Gastrocnemius medialis (tissue), 4 donors: ENCODE data around the gene DNAJC8. TPM values are rescaled to one million over a fixed set of nuclear protein-coding genes. Genes with fewer than 3 reads are reported as not detected.

Source experiments
- ATAC-seq, 2 donors: fragments of 150-250 bp; one replicate each; pipeline ENCODE4 v1.9.1; 2016
- DNase-seq, 2 donors: peaks; one replicate each; pipeline ENCODE4 v3.0.0-alpha.2; 2019
- H3K27ac ChIP-seq, 4 donors: fragments of 200-600 bp; sonication (generic); 1 replicate in 1 of 4; 2 replicates in 3 of 4; pipeline ENCODE4 v1.5.1; 2016 to 2018; ENCODE audit warnings: mild to moderate bottlenecking in 2 of 4, moderate library complexity in 1 of 4
- H3K27me3 ChIP-seq, 3 donors: fragments of 200-600 bp; sonication (generic) in 2 of 3; 1 replicate in 1 of 3; 2 replicates in 2 of 3; pipeline versions ENCODE4 v1.5.1 to v1.6.0; 2016 to 2019; ENCODE audit warnings: mild to moderate bottlenecking in 1 of 3, moderate library complexity in 1 of 3
- H3K36me3 ChIP-seq, 2 donors: fragments of 200-600 bp; sonication (generic) in 1 of 2; one replicate each; pipeline ENCODE4 v1.5.1; 2017 to 2018
- H3K4me1 ChIP-seq, 2 donors: fragments of 200-600 bp; sonication (generic) in 1 of 2; one replicate each; pipeline ENCODE4 v1.5.1; 2016 to 2017; ENCODE audit warnings: mild to moderate bottlenecking in 2 of 2
- H3K4me3 ChIP-seq, 4 donors: fragments of 200-600 bp; sonication (generic) in 3 of 4; 1 replicate in 1 of 4; 2 replicates in 3 of 4; pipeline ENCODE4 v1.5.1; 2016 to 2019; ENCODE audit warnings: mild to moderate bottlenecking in 2 of 4
- H3K9me3 ChIP-seq, 3 donors: fragments of 200-600 bp; sonication (generic) in 2 of 3; 1 replicate in 1 of 3; 2 replicates in 2 of 3; pipeline ENCODE4 v1.5.1; 2016 to 2019
- POLR2A ChIP-seq, 2 donors: fragments of 450-650 bp; IDR thresholded peaks; one replicate each; pipeline ENCODE4 v1.6.1; 2017; ENCODE audit warnings: antibody characterized with exemption in 2 of 2, mild to moderate bottlenecking in 2 of 2, moderate library complexity in 2 of 2
- in situ Hi-C, 4 donors: fragments of 200-750 bp; cut with MboI; loops; one replicate each; pipeline versions ENCODE4 v1.15.0 to v1.8.0; 2017; ENCODE audit warnings: low sequenced_read_pairs in 4 of 4
- intact Hi-C: fragments of 100-400 bp; cut with DNase I; formaldehyde crosslinking; loops from one replicate; pipeline ENCODE4 v1.15.1; 2023; ENCODE audit warnings: low total_unique reads
- total RNA-seq, 4 donors: library from RNA; depleted of rRNA; stranded (reverse); fragments of >200 nt; gene quantifications; one replicate each; pipeline versions ENCODE4 v1.1.0 to v1.2.3, GENCODE V29; 2016
- TF ChIP-seq, protein P1 (sequence below), 5 experiments: fragments of 450-650 bp in 3 of 5; fragments of 200-600 bp in 2 of 5; sonication (generic) in 2 of 5; IDR thresholded peaks in 4 of 5; conservative IDR thresholded peaks in 1 of 5; 1 replicate in 4 of 5; 2 replicates in 1 of 5; pipeline ENCODE4 v1.5.1; 2016 to 2019; ENCODE audit warnings: antibody characterized with exemption in 5 of 5, mild to moderate bottlenecking in 3 of 5, moderate library complexity in 3 of 5

The DNAJC8 gene
- total RNA-seq, 4 donors from 2014 or later = 37.6 to 56.1 (median 51.2) TPM

- TF ChIP-seq, protein P1, sequence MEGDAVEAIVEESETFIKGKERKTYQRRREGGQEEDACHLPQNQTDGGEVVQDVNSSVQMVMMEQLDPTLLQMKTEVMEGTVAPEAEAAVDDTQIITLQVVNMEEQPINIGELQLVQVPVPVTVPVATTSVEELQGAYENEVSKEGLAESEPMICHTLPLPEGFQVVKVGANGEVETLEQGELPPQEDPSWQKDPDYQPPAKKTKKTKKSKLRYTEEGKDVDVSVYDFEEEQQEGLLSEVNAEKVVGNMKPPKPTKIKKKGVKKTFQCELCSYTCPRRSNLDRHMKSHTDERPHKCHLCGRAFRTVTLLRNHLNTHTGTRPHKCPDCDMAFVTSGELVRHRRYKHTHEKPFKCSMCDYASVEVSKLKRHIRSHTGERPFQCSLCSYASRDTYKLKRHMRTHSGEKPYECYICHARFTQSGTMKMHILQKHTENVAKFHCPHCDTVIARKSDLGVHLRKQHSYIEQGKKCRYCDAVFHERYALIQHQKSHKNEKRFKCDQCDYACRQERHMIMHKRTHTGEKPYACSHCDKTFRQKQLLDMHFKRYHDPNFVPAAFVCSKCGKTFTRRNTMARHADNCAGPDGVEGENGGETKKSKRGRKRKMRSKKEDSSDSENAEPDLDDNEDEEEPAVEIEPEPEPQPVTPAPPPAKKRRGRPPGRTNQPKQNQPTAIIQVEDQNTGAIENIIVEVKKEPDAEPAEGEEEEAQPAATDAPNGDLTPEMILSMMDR (IDR thresholded peaks at IDR 0.05 in 4 of 5, conservative IDR thresholded peaks at IDR 0.05 in 1 of 5) = no peak
- TF ChIP-seq POLR2A (IDR thresholded peaks at IDR 0.05) = no peak
- Histone ChIP-seq H3K4me1 (no peaks in the 10 kb centered on the region), H3K4me3 (no peak overlapping the region), H3K27ac (no peak overlapping the region), H3K27me3 (no peaks in the 10 kb centered on the region), H3K36me3 (peaks cover 9 to 33% of the 10 kb centered on the region in 2 donors), H3K9me3 (no peaks in the 10 kb centered on the region)
- no peak for DNase-seq
- no peak for ATAC-seq
- in situ Hi-C loops = no loop called here
- intact Hi-C loops = no loop called here
Measured at GRCh38 chr1:28196330-28196729, 36.5 kb downstream of the DNAJC8 start.

DNA sequence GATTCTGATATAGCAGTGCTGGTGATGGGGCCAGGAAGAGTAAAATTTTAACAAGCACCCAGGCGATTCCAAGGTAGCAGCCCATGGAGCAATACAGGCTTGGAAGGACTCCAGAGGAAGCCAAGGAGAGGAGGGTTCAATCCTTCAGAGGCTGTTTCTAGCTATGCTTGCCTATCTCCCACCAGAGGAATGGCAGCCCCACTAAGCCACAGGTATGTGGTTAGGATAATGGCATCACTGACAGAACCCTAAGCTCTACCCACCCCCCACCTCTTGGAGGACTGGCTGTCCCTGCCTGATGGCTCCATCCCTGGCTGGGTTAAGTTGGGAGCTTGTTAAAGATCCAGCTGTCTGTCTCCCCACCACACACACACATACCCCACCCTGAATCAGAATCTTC lies 37.0 kb downstream of the DNAJC8 start:
- intact Hi-C loops (no loop called here), in situ Hi-C loops (no loop called here)
- no peaks in the 10 kb centered on the region for H3K27me3 ChIP-seq
- ATAC-seq (no peak), DNase-seq (no peak)
- peaks cover 9 to 27% of the 10 kb centered on the region in 2 donors for H3K36me3 ChIP-seq
- no peak overlapping the region for H3K27ac ChIP-seq
- H3K4me3 ChIP-seq = no peak overlapping the region
- H3K9me3 ChIP-seq = no peaks in the 10 kb centered on the region
- no peaks in the 10 kb centered on the region for H3K4me1 ChIP-seq
- TF ChIP-seq POLR2A (IDR thresholded peaks at IDR 0.05) = no peak
- TF ChIP-seq, protein P1 (IDR thresholded peaks at IDR 0.05 in 4 of 5, conservative IDR thresholded peaks at IDR 0.05 in 1 of 5) = no peak

DNA sequence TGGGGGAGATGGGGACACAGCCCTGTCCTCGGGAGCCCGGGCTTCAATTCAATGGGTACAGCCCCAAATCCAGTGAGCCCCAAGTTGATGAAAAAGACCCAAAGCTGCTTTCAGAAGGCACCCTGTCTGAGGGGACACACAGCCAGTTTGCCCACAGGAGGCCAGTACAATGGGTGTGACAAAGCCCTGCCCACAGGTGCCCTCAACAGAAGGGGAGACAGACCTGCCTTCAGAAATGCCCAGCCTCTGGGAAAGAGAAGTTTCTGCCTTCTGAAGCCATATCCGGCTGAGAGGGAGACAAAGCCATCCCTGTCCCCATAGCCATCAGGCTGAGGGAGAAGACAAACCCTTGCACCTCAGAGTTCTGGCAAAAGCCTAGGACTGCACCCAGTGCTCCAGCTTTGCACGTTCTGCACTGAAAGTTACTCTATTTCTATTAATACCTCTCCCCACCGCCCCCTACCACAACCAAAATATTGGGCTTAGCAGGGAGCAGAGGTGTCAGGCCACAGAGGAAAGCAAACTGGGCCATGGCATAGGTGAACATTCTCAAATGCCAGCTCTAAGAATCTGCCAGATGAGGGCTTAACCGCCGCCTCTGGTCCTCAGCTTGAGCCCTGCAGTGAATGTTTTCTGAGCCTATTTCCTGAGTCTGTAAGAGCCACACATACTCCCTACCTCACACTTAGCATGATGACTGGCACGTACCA lies 38.3 kb downstream of the DNAJC8 start:
- Histone ChIP-seq H3K27ac (no peak overlapping the region), H3K27me3 (no peaks in the 10 kb centered on the region), H3K9me3 (no peaks in the 10 kb centered on the region), H3K4me3 (no peak overlapping the region), H3K4me1 (no peaks in the 10 kb centered on the region), H3K36me3 (peaks cover 2 to 14% of the 10 kb centered on the region in 2 donors)
- intact Hi-C loops = no loop called here
- ATAC-seq (no peak), DNase-seq (no peak)
- in situ Hi-C loops = no loop called here
- no peak for TF ChIP-seq POLR2A (IDR thresholded peaks at IDR 0.05)
- TF ChIP-seq, protein P1 (IDR thresholded peaks at IDR 0.05 in 4 of 5, conservative IDR thresholded peaks at IDR 0.05 in 1 of 5) = no peak

DNA sequence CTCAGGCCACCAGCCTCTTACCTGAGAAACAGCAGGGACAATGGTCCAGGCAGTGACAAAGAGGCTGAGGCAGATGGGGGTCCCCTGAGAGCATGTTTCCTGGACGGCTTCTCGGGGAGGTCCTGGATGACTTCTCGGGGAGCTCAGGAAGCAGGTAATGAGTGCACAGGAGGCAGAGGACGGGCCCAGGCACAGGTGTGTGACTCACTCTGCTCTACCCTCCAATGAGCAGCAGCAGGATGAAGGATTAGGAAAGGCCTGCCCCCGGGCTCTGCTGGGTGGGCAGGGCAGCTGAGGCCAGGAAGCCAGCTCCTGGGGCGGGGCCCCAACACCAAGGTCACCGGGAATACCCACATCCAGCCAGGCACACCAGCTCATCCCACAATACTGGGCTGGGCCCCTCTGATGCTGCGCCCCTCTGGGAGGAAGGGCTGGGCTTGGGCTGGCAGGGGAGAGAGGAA lies 39.1 kb downstream of the DNAJC8 start:
- TF ChIP-seq POLR2A (IDR thresholded peaks at IDR 0.05) = no peak
- TF ChIP-seq, protein P1 (IDR thresholded peaks at IDR 0.05 in 4 of 5, conservative IDR thresholded peaks at IDR 0.05 in 1 of 5) = no peak
- Histone ChIP-seq H3K9me3 (no peaks in the 10 kb centered on the region), H3K27ac (no peak overlapping the region), H3K4me3 (no peak overlapping the region), H3K27me3 (no peaks in the 10 kb centered on the region), H3K36me3 (peaks cover 0 to 7% of the 10 kb centered on the region in 2 donors), H3K4me1 (no peaks in the 10 kb centered on the region)
- intact Hi-C loops = no loop called here
- in situ Hi-C loops = no loop called here
- ATAC-seq (no peak), DNase-seq (no peak)
